AG10803 (cell line): Measurements from ENCODE around the gene GUCY1B1.
A peak's percentile ranks its signal among the peaks of the same experiment; 100 is the strongest.

Experiments used
- DNase-seq: peaks from one replicate; pipeline ENCODE4 v3.0.0; 2010; ENCODE audit warnings: low read depth
- H3K4me3 ChIP-seq: 2 replicates; pipeline ENCODE4 v1.5.1; 2011; ENCODE audit warnings: mild to moderate bottlenecking, low read length, control low read depth
- CTCF ChIP-seq: conservative IDR thresholded peaks from 2 replicates; pipeline ENCODE4 v1.5.1; 2011; ENCODE audit warnings: mild to moderate bottlenecking, low read length, control low read depth, inconsistent platforms

GUCY1B1 gene

GRCh38 chr4:155759372-155760252, 791 bp downstream of the GUCY1B1 start:
- H3K4me3 ChIP-seq: peak overlapping the region; percentile 65
- TF ChIP-seq CTCF: no peak

GRCh38 chr4:155761047-155761446, 2.2 kb downstream of the GUCY1B1 start:
- TF ChIP-seq CTCF: no peak
- DNase-seq: no peak
- H3K4me3 ChIP-seq: no peak overlapping the region

More at GRCh38 chr4:155759372-155760252, 791 bp downstream of the GUCY1B1 start:
- peak; percentile 8 for DNase-seq

- TF ChIP-seq CTCF: no peak
- no peak overlapping the region for H3K4me3 ChIP-seq
- DNase-seq: no peak
These were observed 3.1 kb downstream of the GUCY1B1 start for GRCh38 chr4:155761916-155762315.

- H3K4me3 ChIP-seq: no peak overlapping the region
- no peak for TF ChIP-seq CTCF
- DNase-seq: peak; percentile 23
These were observed 3.5 kb downstream of the GUCY1B1 start for GRCh38 chr4:155762334-155762733.

- TF ChIP-seq CTCF: no peak
- H3K4me3 ChIP-seq: no peak overlapping the region
- no peak for DNase-seq
These were observed 4.7 kb downstream of the GUCY1B1 start for GRCh38 chr4:155763551-155763950.

- TF ChIP-seq CTCF: no peak
- H3K4me3 ChIP-seq: no peak overlapping the region
- DNase-seq: no peak
These were observed 6.3 kb downstream of the GUCY1B1 start for GRCh38 chr4:155765149-155765548.

- H3K4me3 ChIP-seq: no peak overlapping the region
- DNase-seq: no peak
- no peak for TF ChIP-seq CTCF
These were observed 7.8 kb downstream of the GUCY1B1 start for GRCh38 chr4:155766622-155767021.
